T-helper 22 cell (primary cell): ENCODE data around the gene BEND5.

Experiments used
- DNase-seq: peaks from one replicate; pipeline ENCODE4 v3.0.0-alpha.2; 2020; ENCODE audit warnings: low read depth

BEND5 gene

GRCh38 chr1:48765335-48765734 is 11.4 kb downstream of the BEND5 start:
- no peak for DNase-seq

- DNase-seq: no peak
Observed at GRCh38 chr1:48761986-48762385, 14.7 kb downstream of the BEND5 start.

GRCh38 chr1:48761411-48761810 is 15.3 kb downstream of the BEND5 start:
- DNase-seq: no peak

GRCh38 chr1:48760857-48761256 is 15.8 kb downstream of the BEND5 start:
- DNase-seq: no peak

GRCh38 chr1:48758976-48759375 is 17.7 kb downstream of the BEND5 start:
- no peak for DNase-seq

GRCh38 chr1:48757363-48757762 is 19.3 kb downstream of the BEND5 start:
- DNase-seq: no peak

GRCh38 chr1:48756683-48757316 is 19.9 kb downstream of the BEND5 start:
- DNase-seq: no peak

GRCh38 chr1:48753293-48753692 is 23.4 kb downstream of the BEND5 start:
- DNase-seq: no peak

GRCh38 chr1:48750109-48750508 is 26.6 kb downstream of the BEND5 start:
- DNase-seq: no peak

- DNase-seq: no peak
Observed at GRCh38 chr1:48749068-48749467, 27.6 kb downstream of the BEND5 start.

GRCh38 chr1:48746906-48747305 is 29.8 kb downstream of the BEND5 start:
- DNase-seq: no peak

GRCh38 chr1:48744032-48744431 is 32.7 kb downstream of the BEND5 start:
- DNase-seq: no peak

GRCh38 chr1:48743480-48743879 is 33.2 kb downstream of the BEND5 start:
- no peak for DNase-seq

- no peak for DNase-seq
Observed at GRCh38 chr1:48741380-48741779, 35.3 kb downstream of the BEND5 start.

- no peak for DNase-seq
Observed at GRCh38 chr1:48740621-48741020, 36.1 kb downstream of the BEND5 start.

GRCh38 chr1:48739091-48739490 is 37.6 kb downstream of the BEND5 start:
- no peak for DNase-seq

- no peak for DNase-seq
Observed at GRCh38 chr1:48738356-48738755, 38.3 kb downstream of the BEND5 start.

- DNase-seq: no peak
Observed at GRCh38 chr1:48735796-48736195, 40.9 kb downstream of the BEND5 start.

- DNase-seq: no peak
Observed at GRCh38 chr1:48730164-48730910, 46.4 kb downstream of the BEND5 start.

GRCh38 chr1:48728584-48728983 is 48.1 kb downstream of the BEND5 start:
- DNase-seq: no peak

GRCh38 chr1:48726557-48727215 is 50.0 kb downstream of the BEND5 start:
- no peak for DNase-seq

- no peak for DNase-seq
Observed at GRCh38 chr1:48726139-48726538, 50.6 kb downstream of the BEND5 start.

GRCh38 chr1:48725341-48726046 is 51.2 kb downstream of the BEND5 start:
- DNase-seq: no peak
